Mesendoderm (in vitro differentiated cells): ENCODE measurements around the gene PNKD.

Experiments
- DNase-seq: peaks from one replicate; pipeline ENCODE4 v3.0.0; 2013
- H2AK5ac ChIP-seq: 2 replicates; pipeline ENCODE4 v1.6.1; 2013; ENCODE audit warnings: low read length, inconsistent platforms
- H2BK120ac ChIP-seq: 2 replicates; pipeline ENCODE4 v1.6.1; 2013; ENCODE audit warnings: low read depth, mild to moderate bottlenecking, low read length, moderate library complexity, mixed read lengths
- H2BK15ac ChIP-seq: replicated peaks from 2 replicates; pipeline ENCODE4 v1.6.1; 2013; ENCODE audit warnings: low read depth, mild to moderate bottlenecking, moderate library complexity
- H2BK5ac ChIP-seq: 2 replicates; pipeline ENCODE4 v1.6.1; 2013; ENCODE audit warnings: low read length, inconsistent platforms
- H3K18ac ChIP-seq: 2 replicates; pipeline ENCODE4 v1.6.1; 2013; ENCODE audit warnings: mild to moderate bottlenecking, low read length, mixed read lengths
- H3K23ac ChIP-seq: one replicate; pipeline ENCODE4 v1.6.1; 2013; ENCODE audit warnings: low read length
- H3K27ac ChIP-seq: 2 replicates; pipeline ENCODE4 v1.5.1; 2013; ENCODE audit warnings: low read depth, mild to moderate bottlenecking, inconsistent platforms, low read length, moderate library complexity
- H3K27me3 ChIP-seq: 2 replicates; pipeline ENCODE4 v1.6.1; 2013; ENCODE audit warnings: low read length, control low read depth, mild to moderate bottlenecking, inconsistent platforms; ENCODE audit not compliant: insufficient read depth, poor library complexity
- H3K36me3 ChIP-seq: 2 replicates; pipeline ENCODE4 v1.6.1; 2013; ENCODE audit warnings: low read length, inconsistent platforms; ENCODE audit not compliant: control insufficient read depth, insufficient read depth
- H3K4ac ChIP-seq: one replicate; pipeline ENCODE4 v1.6.1; 2013; ENCODE audit warnings: low read depth, mild to moderate bottlenecking, low read length, moderate library complexity
- H3K4me1 ChIP-seq: 2 replicates; pipeline ENCODE4 v1.6.1; 2013; ENCODE audit warnings: low read depth, low read length, inconsistent platforms; ENCODE audit not compliant: control insufficient read depth
- H3K4me2 ChIP-seq: 2 replicates; pipeline ENCODE4 v1.6.1; 2013; ENCODE audit warnings: low read length
- H3K4me3 ChIP-seq: 2 replicates; pipeline ENCODE4 v1.5.1; 2013; ENCODE audit warnings: mild to moderate bottlenecking, low read length
- H3K56ac ChIP-seq: one replicate; pipeline ENCODE4 v1.6.1; 2013; ENCODE audit warnings: low read length
- H3K79me1 ChIP-seq: 2 replicates; pipeline ENCODE4 v1.6.1; 2013; ENCODE audit warnings: low read length, inconsistent platforms
- H3K79me2 ChIP-seq: 2 replicates; pipeline ENCODE4 v1.6.1; 2013; ENCODE audit warnings: mild to moderate bottlenecking, low read length; ENCODE audit not compliant: control insufficient read depth, insufficient read depth
- H3K9ac ChIP-seq: 2 replicates; pipeline ENCODE4 v1.6.1; 2013; ENCODE audit warnings: low read length, inconsistent platforms
- H4K5ac ChIP-seq: one replicate; pipeline ENCODE4 v1.6.1; 2013; ENCODE audit warnings: low read length
- H4K8ac ChIP-seq: one replicate; pipeline ENCODE4 v1.6.1; 2013; ENCODE audit warnings: low read depth, mild to moderate bottlenecking, control low read depth, low read length, moderate library complexity
- WGBS: extraction: QIAGEN DNeasy Blood & Tissue Kit; methylation state at CpG from one replicate; pipeline ENCODE4 v1.1.7; 2013; ENCODE audit warnings: low lambda C conversion rate, missing lambda C conversion rate; ENCODE audit not compliant: insufficient coverage; ENCODE audit errors: extremely low coverage; 5-methylcytosine and 5-hydroxymethylcytosine counted together

PNKD gene

GRCh38 chr2:218389333-218390150, 119.2 kb downstream of the PNKD start:
- no peaks in the 10 kb centered on the region for H3K27me3 ChIP-seq
- no CpG with 5 or more reads among the region's 17 CpGs for WGBS
- H3K4me2 ChIP-seq, result no peak overlapping the region
- no peaks in the 10 kb centered on the region for H3K36me3 ChIP-seq
- DNase-seq, result no peak
- no peaks in the 10 kb centered on the region for H3K79me2 ChIP-seq
- H3K23ac ChIP-seq, result no peak overlapping the region
- H2BK5ac ChIP-seq, result no peak overlapping the region
- H2BK15ac ChIP-seq, result no peak overlapping the region
- no peak overlapping the region for H2BK120ac ChIP-seq
- no peak overlapping the region for H3K27ac ChIP-seq
- H2AK5ac ChIP-seq, result no peak overlapping the region
- H3K18ac ChIP-seq, result no peak overlapping the region
- no peaks in the 10 kb centered on the region for H3K79me1 ChIP-seq
- H3K4me1 ChIP-seq, result no peaks in the 10 kb centered on the region
- H3K9ac ChIP-seq, result no peak overlapping the region
- no peak overlapping the region for H3K4me3 ChIP-seq
- H3K4ac ChIP-seq, result no peak overlapping the region
- H4K5ac ChIP-seq, result no peak overlapping the region
- H4K8ac ChIP-seq, result no peak overlapping the region
- no peak overlapping the region for H3K56ac ChIP-seq

GRCh38 chr2:218391202-218391601, 120.9 kb downstream of the PNKD start:
- H3K18ac ChIP-seq, result no peak overlapping the region
- no peaks in the 10 kb centered on the region for H3K27me3 ChIP-seq
- no peaks in the 10 kb centered on the region for H3K79me1 ChIP-seq
- H4K8ac ChIP-seq, result no peak overlapping the region
- no peak overlapping the region for H2BK15ac ChIP-seq
- no peak overlapping the region for H2BK5ac ChIP-seq
- H3K79me2 ChIP-seq, result no peaks in the 10 kb centered on the region
- H3K36me3 ChIP-seq, result no peaks in the 10 kb centered on the region
- DNase-seq, result no peak
- H3K4ac ChIP-seq, result no peak overlapping the region
- H3K56ac ChIP-seq, result peak overlapping the region; percentile 34
- no peak overlapping the region for H3K4me2 ChIP-seq
- no peak overlapping the region for H3K27ac ChIP-seq
- H3K23ac ChIP-seq, result no peak overlapping the region
- H3K9ac ChIP-seq, result no peak overlapping the region
- H4K5ac ChIP-seq, result no peak overlapping the region
- H2BK120ac ChIP-seq, result no peak overlapping the region
- WGBS, result no CpG with 5 or more reads among the region's 23 CpGs
- H2AK5ac ChIP-seq, result no peak overlapping the region
- no peaks in the 10 kb centered on the region for H3K4me1 ChIP-seq
- no peak overlapping the region for H3K4me3 ChIP-seq

- Histone ChIP-seq H3K4me1 (peaks cover 6% of the 10 kb centered on the region), H3K18ac (no peak overlapping the region), H3K4ac (no peak overlapping the region), H2BK5ac (no peak overlapping the region), H3K27me3 (no peaks in the 10 kb centered on the region), H2BK15ac (no peak overlapping the region), H3K36me3 (no peaks in the 10 kb centered on the region), H2AK5ac (no peak overlapping the region), H3K4me2 (no peak overlapping the region), H3K79me2 (no peaks in the 10 kb centered on the region), H3K56ac (no peak overlapping the region), H3K4me3 (no peak overlapping the region), H3K27ac (no peak overlapping the region), H3K9ac (no peak overlapping the region), H3K23ac (no peak overlapping the region), H4K8ac (no peak overlapping the region), H3K79me1 (no peaks in the 10 kb centered on the region), H4K5ac (no peak overlapping the region), H2BK120ac (no peak overlapping the region)
- DNase-seq, result no peak
- WGBS, result no CpG with 5 or more reads among the region's 5 CpGs
Measured at GRCh38 chr2:218392459-218392858, 122.1 kb downstream of the PNKD start.

- no CpG with 5 or more reads among the region's 16 CpGs for WGBS
- no peak overlapping the region for H4K5ac ChIP-seq
- H2BK15ac ChIP-seq, result no peak overlapping the region
- no peak overlapping the region for H3K23ac ChIP-seq
- H3K9ac ChIP-seq, result no peak overlapping the region
- no peak overlapping the region for H3K18ac ChIP-seq
- H2AK5ac ChIP-seq, result no peak overlapping the region
- H4K8ac ChIP-seq, result no peak overlapping the region
- no peaks in the 10 kb centered on the region for H3K36me3 ChIP-seq
- no peak overlapping the region for H2BK120ac ChIP-seq
- no peak overlapping the region for H3K4ac ChIP-seq
- no peaks in the 10 kb centered on the region for H3K79me2 ChIP-seq
- H3K56ac ChIP-seq, result no peak overlapping the region
- no peak for DNase-seq
- no peak overlapping the region for H3K4me3 ChIP-seq
- H3K27ac ChIP-seq, result no peak overlapping the region
- H3K27me3 ChIP-seq, result no peaks in the 10 kb centered on the region
- H3K79me1 ChIP-seq, result no peaks in the 10 kb centered on the region
- no peak overlapping the region for H3K4me2 ChIP-seq
- H3K4me1 ChIP-seq, result peaks cover 8% of the 10 kb centered on the region
- no peak overlapping the region for H2BK5ac ChIP-seq
Measured at GRCh38 chr2:218392891-218393462, 122.7 kb downstream of the PNKD start.

DNA sequence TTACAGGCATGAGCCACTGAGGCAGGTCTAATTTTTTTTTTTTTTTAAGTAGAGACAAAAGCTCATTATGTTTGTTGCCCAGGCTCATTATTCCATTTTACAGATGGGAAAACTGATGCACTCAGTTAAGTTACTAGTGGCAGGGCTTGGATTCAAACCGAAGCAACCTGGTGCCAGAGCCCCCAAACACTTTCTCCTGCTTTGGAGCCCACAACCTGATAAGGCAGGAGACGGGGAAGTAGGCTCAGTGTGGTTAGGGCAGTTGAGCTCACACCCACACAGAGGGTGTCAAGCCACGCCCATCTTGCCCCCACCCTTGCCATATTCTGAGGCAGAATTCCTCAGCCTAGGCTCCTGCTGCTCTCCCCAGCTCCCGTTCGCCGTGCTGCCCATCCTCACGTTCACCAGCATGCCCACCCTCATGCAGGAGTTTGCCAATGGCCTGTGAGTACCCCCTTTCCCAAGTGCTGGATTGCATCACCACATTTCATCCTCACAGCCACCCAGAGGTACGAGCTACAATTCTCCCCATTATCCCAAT, 123.5 kb downstream of the PNKD start:
- H3K4me1 ChIP-seq, result peaks cover 8% of the 10 kb centered on the region
- no CpG with 5 or more reads among the region's 8 CpGs for WGBS
- peak overlapping the region; percentile 60 for H3K56ac ChIP-seq
- no peak overlapping the region for H3K4me3 ChIP-seq
- H3K27ac ChIP-seq, result no peak overlapping the region
- no peak overlapping the region for H3K4ac ChIP-seq
- no peak overlapping the region for H2BK15ac ChIP-seq
- peak overlapping the region; percentile 51 for H2AK5ac ChIP-seq
- H3K23ac ChIP-seq, result no peak overlapping the region
- no peak overlapping the region for H4K8ac ChIP-seq
- peak overlapping the region; percentile 16 for H3K9ac ChIP-seq
- no peak overlapping the region for H3K18ac ChIP-seq
- H4K5ac ChIP-seq, result no peak overlapping the region
- DNase-seq, result peak; percentile 57
- H3K36me3 ChIP-seq, result no peaks in the 10 kb centered on the region
- H3K79me1 ChIP-seq, result no peaks in the 10 kb centered on the region
- H2BK5ac ChIP-seq, result no peak overlapping the region
- H3K27me3 ChIP-seq, result no peaks in the 10 kb centered on the region
- no peak overlapping the region for H3K4me2 ChIP-seq
- H2BK120ac ChIP-seq, result no peak overlapping the region
- H3K79me2 ChIP-seq, result no peaks in the 10 kb centered on the region
